GM18870 (cell line): ENCODE results near the gene F8A1.
"Not testable (repeated sequence)": the region's sequence is repeated elsewhere in the genome, so short reads cannot be mapped to it uniquely, and the experiment has no call there.

Experiments
- ATAC-seq: cut with Tn5 transposase; IDR thresholded peaks from one replicate; pipeline ENCODE4 v1.9.1; 2021; ENCODE audit warnings: moderate library complexity; ENCODE audit not compliant: unreplicated experiment

Gene F8A1

GRCh38 chrX:154886069-154886788 is at the start of gene F8A1:
Gene F8A1 (plus strand): TSS chrX:154886355. CDS start chrX:154886375, 20 bp downstream.
- ATAC-seq = peak; percentile 51

- ATAC-seq = no peak
Observed at GRCh38 chrX:154840856-154841255, 45.3 kb upstream of the F8A1 start.

GRCh38 chrX:154850957-154851611 is 35.1 kb upstream of the F8A1 start:
- ATAC-seq = no peak

- ATAC-seq = no peak
Observed at GRCh38 chrX:154855256-154855655, 30.9 kb upstream of the F8A1 start.

- not testable (repeated sequence) for ATAC-seq
Observed at GRCh38 chrX:154868522-154868921, 17.6 kb upstream of the F8A1 start.

GRCh38 chrX:154873329-154873728 is 12.8 kb upstream of the F8A1 start:
- no peak for ATAC-seq

GRCh38 chrX:154884069-154884468 is 2.1 kb upstream of the F8A1 start:
- not testable (repeated sequence) for ATAC-seq

- not testable (repeated sequence) for ATAC-seq
Observed at GRCh38 chrX:154885057-154885456, 1.1 kb upstream of the F8A1 start.

GRCh38 chrX:154885549-154885948 is 606 bp upstream of the F8A1 start:
- not testable (repeated sequence) for ATAC-seq

- ATAC-seq = not testable (repeated sequence)
Observed at GRCh38 chrX:154886789-154887221, 650 bp downstream of the F8A1 start.

GRCh38 chrX:154890990-154891639 is 5.0 kb downstream of the F8A1 start:
- no peak for ATAC-seq

GRCh38 chrX:154892296-154892695 is 6.1 kb downstream of the F8A1 start:
- ATAC-seq = no peak

GRCh38 chrX:154900323-154900722 is 14.2 kb downstream of the F8A1 start:
- ATAC-seq = no peak

- no peak for ATAC-seq
Observed at GRCh38 chrX:154902408-154902807, 16.3 kb downstream of the F8A1 start.

GRCh38 chrX:154908821-154909220 is 22.7 kb downstream of the F8A1 start:
- no peak for ATAC-seq

- ATAC-seq = not testable (repeated sequence)
Observed at GRCh38 chrX:154910048-154910447, 23.9 kb downstream of the F8A1 start.

GRCh38 chrX:154910528-154910927 is 24.4 kb downstream of the F8A1 start:
- ATAC-seq = not testable (repeated sequence)

GRCh38 chrX:154914052-154914451 is 27.9 kb downstream of the F8A1 start:
- no peak for ATAC-seq

- peak; percentile 69 for ATAC-seq
Observed at GRCh38 chrX:154918060-154918483, 31.9 kb downstream of the F8A1 start.

- not testable (repeated sequence) for ATAC-seq
Observed at GRCh38 chrX:154924771-154925170, 38.6 kb downstream of the F8A1 start.
